ENCODE results near the gene CECR2.

The CECR2 gene

DNA sequence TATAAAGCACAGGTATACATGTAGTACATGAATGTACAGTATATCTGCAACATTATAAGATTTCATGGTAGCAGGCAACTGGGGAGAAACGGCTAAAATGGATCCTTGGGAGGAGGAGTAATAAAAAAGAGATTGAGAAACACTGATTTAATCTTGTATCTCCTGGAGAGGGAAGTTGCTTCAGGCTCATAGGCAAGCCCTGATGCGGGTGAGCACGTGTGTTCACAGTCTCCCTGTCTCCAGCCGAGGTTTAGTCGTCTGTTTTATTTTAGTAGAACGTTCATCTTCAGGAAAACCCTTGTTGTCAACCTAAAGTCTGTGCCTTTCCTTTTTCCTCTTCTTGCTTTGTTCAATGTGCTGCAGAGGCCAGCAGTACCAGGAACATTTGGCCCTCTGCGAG lies 172.2 kb downstream of the CECR2 start:
- H3K4me2 ChIP-seq (ENCODE audit: insufficient read depth, low read length) = no peak overlapping the region
- H3K79me2 ChIP-seq (ENCODE audit: insufficient read depth, low read length) = no peaks in the 10 kb centered on the region
- no peak for DNase-seq
- no peaks in the 10 kb centered on the region for H3K4me1 ChIP-seq (ENCODE audit: insufficient read depth, low read length)
- no peaks in the 10 kb centered on the region; the same call in 1 of the 2 replicates for H4K20me1 ChIP-seq (ENCODE audit: insufficient read depth, low read length)
- no peak overlapping the region for H3K9ac ChIP-seq (ENCODE audit: low read depth, low read length)
- no peak overlapping the region for H3K4me3 ChIP-seq (ENCODE audit: low read depth in 1 of 2, low read length in 2 of 2)
- H2AFZ ChIP-seq (ENCODE audit: low read depth, low read length) = no peak overlapping the region
- H3K9me3 ChIP-seq (ENCODE audit: insufficient read depth, low read length, severe bottlenecking) = no peaks in the 10 kb centered on the region
- H3K36me3 ChIP-seq (ENCODE audit: insufficient read depth, low read length) = no peaks in the 10 kb centered on the region
- TF ChIP-seq EZH2 (IDR thresholded peaks at IDR 0.05; ENCODE audit: borderline replicate concordance, low read depth, low read length, severe bottlenecking) = no peak
- TF ChIP-seq, protein P1, sequence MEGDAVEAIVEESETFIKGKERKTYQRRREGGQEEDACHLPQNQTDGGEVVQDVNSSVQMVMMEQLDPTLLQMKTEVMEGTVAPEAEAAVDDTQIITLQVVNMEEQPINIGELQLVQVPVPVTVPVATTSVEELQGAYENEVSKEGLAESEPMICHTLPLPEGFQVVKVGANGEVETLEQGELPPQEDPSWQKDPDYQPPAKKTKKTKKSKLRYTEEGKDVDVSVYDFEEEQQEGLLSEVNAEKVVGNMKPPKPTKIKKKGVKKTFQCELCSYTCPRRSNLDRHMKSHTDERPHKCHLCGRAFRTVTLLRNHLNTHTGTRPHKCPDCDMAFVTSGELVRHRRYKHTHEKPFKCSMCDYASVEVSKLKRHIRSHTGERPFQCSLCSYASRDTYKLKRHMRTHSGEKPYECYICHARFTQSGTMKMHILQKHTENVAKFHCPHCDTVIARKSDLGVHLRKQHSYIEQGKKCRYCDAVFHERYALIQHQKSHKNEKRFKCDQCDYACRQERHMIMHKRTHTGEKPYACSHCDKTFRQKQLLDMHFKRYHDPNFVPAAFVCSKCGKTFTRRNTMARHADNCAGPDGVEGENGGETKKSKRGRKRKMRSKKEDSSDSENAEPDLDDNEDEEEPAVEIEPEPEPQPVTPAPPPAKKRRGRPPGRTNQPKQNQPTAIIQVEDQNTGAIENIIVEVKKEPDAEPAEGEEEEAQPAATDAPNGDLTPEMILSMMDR (IDR thresholded peaks at IDR 0.05; ENCODE audit: borderline replicate concordance, extremely low read depth, low read length, poor library complexity, severe bottlenecking) = no peak
- no peaks in the 10 kb centered on the region for H3K27me3 ChIP-seq (ENCODE audit: insufficient read depth, low read length, poor library complexity)
- H3K27ac ChIP-seq (ENCODE audit: low read length) = no peak overlapping the region
- no peak for ATAC-seq (ENCODE audit: insufficient read depth, low read depth)

DNA sequence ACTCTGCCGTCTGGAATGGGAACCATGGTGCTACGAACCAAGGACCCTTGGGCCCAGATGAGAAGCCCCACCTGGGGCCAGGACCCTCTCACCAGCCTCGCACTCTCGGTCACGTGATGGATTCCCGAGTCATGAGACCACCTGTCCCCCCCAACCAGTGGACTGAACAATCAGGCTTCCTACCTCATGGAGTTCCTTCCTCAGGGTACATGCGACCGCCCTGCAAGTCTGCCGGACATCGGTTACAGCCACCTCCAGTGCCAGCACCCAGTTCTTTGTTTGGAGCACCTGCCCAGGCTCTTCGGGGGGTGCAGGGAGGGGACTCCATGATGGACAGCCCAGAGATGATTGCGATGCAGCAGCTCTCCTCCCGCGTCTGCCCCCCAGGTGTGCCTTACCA lies 173.2 kb downstream of the CECR2 start:
- TF ChIP-seq, protein P1 (IDR thresholded peaks at IDR 0.05; ENCODE audit: borderline replicate concordance, extremely low read depth, low read length, poor library complexity, severe bottlenecking) = no peak
- no peak for TF ChIP-seq EZH2 (IDR thresholded peaks at IDR 0.05; ENCODE audit: borderline replicate concordance, low read depth, low read length, severe bottlenecking)
- no peak for DNase-seq
- Histone ChIP-seq H2AFZ (ENCODE audit: low read depth, low read length) (no peak overlapping the region), H4K20me1 (ENCODE audit: insufficient read depth, low read length) (no peaks in the 10 kb centered on the region; the same call in 1 of the 2 replicates), H3K36me3 (ENCODE audit: insufficient read depth, low read length) (no peaks in the 10 kb centered on the region), H3K4me1 (ENCODE audit: insufficient read depth, low read length) (no peaks in the 10 kb centered on the region), H3K4me3 (ENCODE audit: low read depth in 1 of 2, low read length in 2 of 2) (no peak overlapping the region), H3K9ac (ENCODE audit: low read depth, low read length) (no peak overlapping the region), H3K9me3 (ENCODE audit: insufficient read depth, low read length, severe bottlenecking) (no peaks in the 10 kb centered on the region), H3K4me2 (ENCODE audit: insufficient read depth, low read length) (no peak overlapping the region), H3K27me3 (ENCODE audit: insufficient read depth, low read length, poor library complexity) (no peaks in the 10 kb centered on the region), H3K27ac (ENCODE audit: low read length) (no peak overlapping the region), H3K79me2 (ENCODE audit: insufficient read depth, low read length) (no peaks in the 10 kb centered on the region)
- ATAC-seq (ENCODE audit: insufficient read depth, low read depth) = no peak

DNA sequence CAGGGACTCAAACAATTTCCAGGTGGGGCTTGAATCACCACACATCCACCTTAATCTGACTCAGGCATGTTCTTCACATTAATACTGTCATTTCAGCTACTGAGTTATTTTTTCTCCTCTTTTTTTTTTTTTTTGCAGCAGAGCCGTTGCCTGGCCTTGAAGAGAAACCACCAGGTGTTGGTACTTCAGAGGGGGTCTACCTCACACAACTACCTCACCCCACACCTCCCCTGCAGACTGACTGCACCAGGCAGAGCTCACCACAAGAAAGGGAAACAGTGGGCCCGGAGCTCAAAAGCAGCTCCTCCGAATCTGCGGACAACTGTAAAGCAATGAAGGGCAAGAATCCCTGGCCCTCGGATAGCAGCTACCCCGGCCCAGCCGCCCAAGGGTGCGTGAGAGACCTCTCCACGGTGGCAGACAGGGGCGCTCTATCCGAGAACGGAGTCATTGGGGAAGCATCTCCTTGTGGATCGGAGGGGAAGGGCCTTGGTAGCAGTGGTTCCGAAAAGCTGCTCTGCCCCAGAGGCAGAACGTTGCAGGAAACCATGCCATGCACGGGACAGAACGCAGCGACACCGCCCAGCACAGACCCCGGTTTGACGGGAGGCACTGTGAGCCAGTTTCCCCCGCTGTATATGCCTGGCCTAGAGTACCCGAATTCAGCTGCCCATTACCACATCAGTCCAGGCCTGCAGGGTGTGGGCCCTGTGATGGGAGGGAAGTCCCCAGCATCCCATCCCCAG lies 178.9 kb downstream of the CECR2 start:
- ATAC-seq (ENCODE audit: insufficient read depth, low read depth) = no peak
- H3K36me3 ChIP-seq (ENCODE audit: insufficient read depth, low read length) = no peaks in the 10 kb centered on the region
- H3K27me3 ChIP-seq (ENCODE audit: insufficient read depth, low read length, poor library complexity) = no peaks in the 10 kb centered on the region

More for the DNA sequence above, 178.9 kb downstream of the CECR2 start:
- Histone ChIP-seq H3K4me1 (ENCODE audit: insufficient read depth, low read length) (no peaks in the 10 kb centered on the region), H3K27ac (ENCODE audit: low read length) (no peak overlapping the region), H3K9ac (ENCODE audit: low read depth, low read length) (no peak overlapping the region), H4K20me1 (ENCODE audit: insufficient read depth, low read length) (no peaks in the 10 kb centered on the region), H3K4me3 (ENCODE audit: low read depth in 1 of 2, low read length in 2 of 2) (no peak overlapping the region), H3K9me3 (ENCODE audit: insufficient read depth, low read length, severe bottlenecking) (no peaks in the 10 kb centered on the region), H3K4me2 (ENCODE audit: insufficient read depth, low read length) (no peak overlapping the region), H2AFZ (ENCODE audit: low read depth, low read length) (no peak overlapping the region), H3K79me2 (ENCODE audit: insufficient read depth, low read length) (no peaks in the 10 kb centered on the region)
- no peak for TF ChIP-seq EZH2 (IDR thresholded peaks at IDR 0.05; ENCODE audit: borderline replicate concordance, low read depth, low read length, severe bottlenecking)
- TF ChIP-seq, protein P1 (IDR thresholded peaks at IDR 0.05; ENCODE audit: borderline replicate concordance, extremely low read depth, low read length, poor library complexity, severe bottlenecking) = no peak
- no peak for DNase-seq
